ENCODE data around the gene CENPL.
"Not testable (repeated sequence)": the region's sequence is repeated elsewhere in the genome, so short reads cannot be mapped to it uniquely, and the experiment has no call there.

CENPL gene

DNA sequence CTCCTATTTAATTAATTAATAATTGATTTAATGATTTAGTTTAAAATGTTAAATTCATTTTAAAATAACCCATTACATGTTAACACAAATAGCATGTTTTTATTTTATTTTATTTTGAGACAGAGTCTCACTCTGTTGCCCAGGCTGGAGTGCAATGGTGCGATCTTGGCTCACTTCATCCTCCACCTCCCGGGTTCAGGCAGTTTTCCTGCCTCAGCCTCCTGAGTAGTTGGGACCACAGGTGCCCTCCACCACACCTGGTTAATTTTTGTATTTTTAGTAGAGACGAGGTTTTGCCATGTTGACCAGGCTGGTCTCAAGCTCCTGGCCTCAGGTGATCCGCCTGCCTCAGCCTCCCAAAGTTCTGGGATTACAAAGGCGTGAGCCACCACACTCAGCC is 34.9 kb upstream of the CENPL start:
- not testable (repeated sequence) for DNase-seq (ENCODE audit: low read depth in 1 of 2, low spot score in 1 of 2)

DNA sequence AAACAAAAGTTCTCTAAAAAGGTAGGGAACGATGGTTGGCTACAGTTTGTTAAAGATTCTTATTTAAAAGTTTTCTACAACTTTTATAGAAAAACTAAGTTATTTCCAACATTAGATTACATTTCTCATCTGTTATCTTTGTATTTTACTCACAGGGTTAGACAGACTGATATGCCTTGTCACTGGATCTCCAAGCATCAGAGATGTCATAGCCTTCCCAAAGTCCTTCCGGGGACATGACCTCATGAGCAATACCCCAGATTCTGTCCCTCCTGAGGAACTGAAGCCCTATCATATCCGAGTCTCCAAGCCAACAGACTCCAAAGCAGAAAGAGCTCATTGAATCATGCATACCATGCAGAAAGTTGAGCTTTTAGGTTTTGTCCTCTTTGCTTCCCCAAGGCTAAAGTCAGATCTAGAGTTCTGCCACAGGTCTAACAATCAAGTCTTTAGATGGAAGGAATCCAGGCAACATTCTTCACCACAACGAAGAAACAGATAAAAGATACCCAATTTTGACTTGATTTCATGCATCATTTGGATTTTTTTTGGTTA is 32.8 kb upstream of the CENPL start:
- DNase-seq (ENCODE audit: low read depth in 1 of 2, low spot score in 1 of 2): no peak

DNA sequence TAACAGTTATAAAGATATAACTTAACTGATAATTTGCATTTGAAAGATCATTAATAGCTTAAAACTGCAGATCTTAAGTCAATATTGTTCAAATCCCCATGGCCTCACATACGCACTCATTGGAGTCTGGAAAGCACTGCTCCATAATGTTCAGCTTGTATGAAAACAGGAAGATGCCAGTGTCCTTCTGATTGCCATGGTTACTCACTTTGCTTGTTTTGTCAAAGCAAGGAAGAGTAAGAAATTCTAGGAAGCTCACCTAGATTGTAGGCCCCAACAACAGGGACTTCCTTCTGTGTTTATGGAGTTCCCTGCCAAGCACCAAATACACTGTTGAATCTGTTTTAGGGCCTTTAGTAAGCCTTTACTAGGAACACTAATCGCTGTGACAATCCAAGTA is 32.2 kb upstream of the CENPL start:
- no peak for DNase-seq (ENCODE audit: low read depth in 1 of 2, low spot score in 1 of 2)

DNA sequence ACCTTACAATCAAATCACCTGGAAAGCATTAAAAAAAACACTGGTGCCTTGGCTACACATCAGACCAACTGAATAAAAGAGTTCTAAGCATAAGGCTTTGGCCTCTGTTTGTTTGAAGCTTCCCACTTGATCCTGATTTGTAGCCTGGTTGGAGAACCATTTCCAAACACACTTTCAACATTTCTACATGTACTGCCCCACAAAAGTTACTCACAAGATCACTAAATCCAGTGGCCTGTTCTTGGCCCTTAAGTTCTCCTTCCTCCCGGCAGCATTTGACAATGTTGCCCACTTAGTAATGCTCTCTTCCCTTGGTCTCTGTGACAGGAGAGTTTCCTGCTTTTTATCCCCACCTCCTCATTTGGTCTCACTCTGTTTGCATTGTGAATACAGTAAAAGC is 31.3 kb upstream of the CENPL start:
- DNase-seq (ENCODE audit: low read depth in 1 of 2, low spot score in 1 of 2): no peak

DNA sequence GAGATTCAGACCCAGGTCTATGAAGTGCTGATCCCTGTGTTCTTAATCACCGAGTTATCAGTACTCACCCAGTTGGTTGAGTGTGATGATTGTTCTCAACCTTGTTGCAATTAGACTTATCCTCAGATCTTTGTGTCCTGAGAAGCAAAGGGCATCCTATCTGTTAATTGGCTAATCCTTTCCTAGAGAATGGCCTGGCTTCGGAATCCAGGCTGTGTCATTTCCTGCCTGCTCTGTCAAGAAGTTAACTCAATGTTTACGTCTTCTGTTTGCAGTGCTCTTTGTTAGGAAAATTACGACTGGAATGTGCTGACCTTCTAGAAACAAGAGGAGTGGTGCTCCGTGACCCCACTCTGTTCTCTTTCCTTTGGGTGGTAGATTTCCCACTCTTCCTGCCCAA is 28.4 kb upstream of the CENPL start:
- no peak for DNase-seq (ENCODE audit: low read depth in 1 of 2, low spot score in 1 of 2)

DNA sequence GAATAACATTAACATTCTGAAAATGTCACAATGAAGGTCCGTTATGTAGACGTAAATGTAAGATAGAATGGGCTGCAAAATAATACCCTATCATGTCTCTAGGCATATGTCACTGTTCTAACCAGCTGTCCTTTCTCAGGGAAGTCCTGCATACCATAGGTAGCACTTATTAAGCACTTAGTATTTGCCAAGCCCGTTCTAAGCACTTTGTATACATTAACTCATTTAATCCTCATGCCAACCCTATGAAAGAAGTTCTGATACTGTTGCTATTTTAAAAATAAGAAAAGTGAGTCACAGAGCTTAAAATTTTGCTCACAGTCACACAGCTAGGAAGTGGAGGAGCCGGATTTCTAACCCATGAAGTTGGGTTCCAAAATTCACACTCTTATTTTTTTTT is 27.4 kb upstream of the CENPL start:
- DNase-seq (ENCODE audit: low read depth in 1 of 2, low spot score in 1 of 2): no peak

DNA sequence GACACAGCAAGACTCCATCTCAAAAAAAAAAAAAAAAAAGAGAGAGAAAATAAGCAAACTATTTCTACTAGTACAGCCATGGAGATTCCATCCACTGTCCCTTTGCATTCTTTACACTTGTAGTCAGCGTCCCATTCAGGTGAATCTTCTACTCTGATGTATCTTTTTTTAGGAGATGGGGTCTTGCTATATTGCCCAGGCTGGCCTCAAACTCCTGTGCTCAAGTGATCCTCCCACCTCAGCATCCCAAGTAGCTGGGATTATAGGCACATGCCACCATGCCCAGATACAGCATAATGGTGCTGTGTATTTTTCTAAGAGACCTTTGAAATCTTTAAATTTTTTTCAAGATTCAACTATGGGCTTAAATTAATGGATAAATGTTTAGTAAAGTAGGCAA is 8.1 kb upstream of the CENPL start:
- DNase-seq (ENCODE audit: low read depth in 1 of 2, low spot score in 1 of 2): no peak

DNA sequence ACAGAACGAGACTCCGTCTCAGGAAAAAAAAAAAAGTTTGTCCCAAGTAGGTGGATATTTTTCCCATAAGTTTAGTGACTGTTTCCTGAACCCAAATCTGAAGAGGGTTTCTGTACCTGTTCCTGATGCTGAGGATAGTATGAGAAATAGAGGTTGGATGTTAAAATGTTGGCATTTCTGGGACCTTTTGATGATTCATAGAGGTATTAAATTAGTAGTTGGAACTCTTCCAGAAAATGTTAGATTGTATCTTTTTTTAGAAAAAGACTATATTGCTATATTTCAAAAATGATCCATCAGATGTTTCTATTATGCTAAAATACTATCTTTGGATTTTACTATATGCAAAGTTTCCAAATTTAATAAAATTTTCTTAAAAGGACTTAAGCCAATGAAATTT is 2.9 kb upstream of the CENPL start:
- DNase-seq (ENCODE audit: low read depth in 1 of 2, low spot score in 1 of 2): no peak

DNA sequence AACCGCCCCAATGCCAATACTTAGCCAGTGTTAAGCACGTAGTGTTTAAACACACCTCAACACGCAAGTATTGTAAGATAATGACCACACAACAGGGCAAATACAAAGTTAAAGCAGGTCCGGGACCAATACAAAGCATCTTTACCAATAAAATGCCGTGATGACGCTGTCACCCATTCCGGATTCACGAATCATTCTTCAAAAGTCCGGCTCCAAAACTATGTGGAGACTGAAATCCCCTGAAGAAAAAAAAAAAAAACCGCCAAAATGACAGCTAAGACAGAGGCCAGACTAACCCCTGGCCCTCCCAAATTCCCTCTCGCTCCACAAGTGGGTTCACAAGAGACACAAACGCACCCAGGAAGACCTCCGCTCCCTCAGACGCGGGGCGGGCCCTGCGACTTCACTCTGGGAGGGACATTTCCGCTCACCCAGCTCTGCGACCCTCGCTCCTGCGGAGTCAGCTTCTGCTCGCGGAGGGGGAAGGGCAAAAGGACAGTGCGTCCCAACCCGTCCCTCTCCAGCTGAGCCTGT is 835 bp downstream of the CENPL start:
- DNase-seq (ENCODE audit: low read depth in 1 of 2, low spot score in 1 of 2): no peak

DNA sequence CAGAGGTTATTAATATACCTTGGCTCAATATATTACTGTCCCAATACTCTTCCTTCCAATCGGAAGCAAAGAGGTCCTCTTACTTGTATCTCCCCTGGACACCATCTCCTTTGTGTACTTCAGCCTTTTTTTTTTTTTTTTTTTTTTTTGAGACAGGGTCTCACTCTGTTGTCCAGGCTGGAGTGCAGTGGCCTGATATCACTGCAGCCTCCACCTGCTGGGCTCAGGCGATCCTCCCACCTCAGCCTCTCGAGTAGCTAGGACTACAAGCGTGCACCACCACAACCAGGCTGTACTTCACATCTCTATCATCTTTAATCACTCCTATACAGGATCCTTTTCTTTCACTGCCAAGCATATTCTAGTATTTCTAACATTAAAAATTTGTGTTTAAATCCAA is 3.0 kb downstream of the CENPL start:
- no peak for DNase-seq (ENCODE audit: low read depth in 1 of 2, low spot score in 1 of 2)

DNA sequence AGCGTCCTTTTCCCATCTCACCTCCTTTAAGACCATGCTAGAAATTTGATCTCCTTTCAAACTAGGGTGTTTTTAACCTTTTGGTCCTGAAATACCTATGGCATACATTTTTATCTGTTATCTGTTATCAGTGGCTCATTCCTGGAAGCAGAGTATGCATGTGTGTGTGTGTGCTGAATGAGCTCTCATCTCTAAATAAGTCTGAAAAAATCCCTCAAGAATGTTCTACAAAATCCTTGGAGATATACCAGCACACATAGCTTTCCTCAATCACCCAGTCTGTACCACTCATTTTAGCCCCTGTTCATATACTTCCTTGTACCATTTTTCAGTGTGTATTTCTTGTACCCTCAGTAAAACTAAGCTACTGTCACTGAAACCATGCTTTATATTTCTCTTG is 6.2 kb downstream of the CENPL start:
- DNase-seq (ENCODE audit: low read depth in 1 of 2, low spot score in 1 of 2): no peak

DNA sequence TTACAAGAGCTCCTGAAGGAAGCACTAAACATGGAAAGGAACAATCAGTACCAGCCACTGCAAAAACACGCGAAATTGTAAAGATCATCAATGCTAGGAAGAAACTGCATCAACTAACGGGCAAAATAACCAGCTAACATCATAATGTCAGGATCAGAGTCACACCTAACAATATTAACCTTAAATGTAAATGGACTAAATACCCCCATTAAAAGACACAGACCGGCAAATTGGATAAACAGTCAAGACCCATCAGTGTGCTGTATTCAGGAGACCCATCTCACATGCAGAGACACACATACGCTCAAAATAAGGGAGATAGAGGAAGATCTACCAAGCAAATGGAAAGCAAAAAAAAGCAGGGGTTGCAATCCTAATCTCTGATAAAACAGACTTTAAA is 11.0 kb downstream of the CENPL start:
- DNase-seq (ENCODE audit: low read depth in 1 of 2, low spot score in 1 of 2): not testable (repeated sequence)

DNA sequence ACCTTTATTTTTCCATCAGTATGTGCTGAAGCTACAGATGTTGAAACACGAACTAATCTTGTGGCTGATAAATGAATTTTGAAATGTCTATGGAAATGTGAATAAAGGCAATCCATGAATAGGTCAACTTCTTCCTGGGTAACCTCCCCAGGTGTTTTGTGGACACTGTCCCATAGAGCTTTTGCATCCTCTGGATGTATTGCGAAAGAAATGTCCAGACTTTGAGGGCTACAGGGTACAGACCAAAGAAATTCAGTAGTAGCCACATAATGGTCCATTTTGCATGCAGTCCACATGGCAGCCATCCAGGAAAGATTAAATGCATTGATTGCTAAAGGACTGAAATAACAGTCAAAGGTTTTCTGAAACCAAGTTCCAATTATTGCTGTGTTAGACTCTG is 21.7 kb downstream of the CENPL start:
- DNase-seq (ENCODE audit: low read depth in 1 of 2, low spot score in 1 of 2): no peak

DNA sequence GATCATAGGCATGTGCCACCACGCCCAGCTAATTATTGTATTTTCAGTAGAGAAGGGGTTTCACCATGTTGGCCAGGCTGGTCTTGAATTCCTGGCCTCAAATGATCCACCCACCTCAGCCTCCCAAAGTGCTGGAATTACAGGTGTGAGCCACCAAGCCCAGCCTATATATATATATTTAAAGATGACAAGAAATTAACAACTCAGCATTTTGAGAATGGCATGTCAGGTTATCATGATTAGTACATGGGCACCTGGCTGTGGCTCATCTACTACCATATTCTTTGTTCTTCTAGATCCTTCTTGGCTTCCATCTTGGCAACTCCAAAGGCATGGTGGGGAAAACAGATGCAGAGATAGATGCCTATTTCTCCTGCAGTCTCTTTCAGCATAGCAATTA is 24.7 kb downstream of the CENPL start:
- DNase-seq (ENCODE audit: low read depth in 1 of 2, low spot score in 1 of 2): not testable (repeated sequence)

DNA sequence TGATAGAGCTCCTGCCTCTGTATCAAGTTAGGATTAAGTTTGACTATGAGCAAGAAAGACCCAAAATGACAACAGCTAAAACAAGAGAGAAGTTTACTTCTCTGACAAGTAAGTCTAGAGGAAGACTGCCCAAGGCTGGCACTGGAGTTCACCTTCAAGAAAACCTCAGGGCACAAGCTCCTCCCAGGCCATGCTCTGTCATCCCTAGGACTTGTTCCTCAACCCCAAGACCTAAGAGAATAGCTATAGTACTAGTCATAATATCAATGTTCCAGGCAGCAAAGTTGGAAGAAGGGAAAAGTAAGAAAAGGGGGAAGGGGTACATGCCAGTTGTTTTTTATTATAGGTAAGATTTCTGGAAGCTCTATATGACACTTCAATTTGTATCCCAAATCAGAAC is 26.6 kb downstream of the CENPL start:
- DNase-seq (ENCODE audit: low read depth in 1 of 2, low spot score in 1 of 2): no peak

DNA sequence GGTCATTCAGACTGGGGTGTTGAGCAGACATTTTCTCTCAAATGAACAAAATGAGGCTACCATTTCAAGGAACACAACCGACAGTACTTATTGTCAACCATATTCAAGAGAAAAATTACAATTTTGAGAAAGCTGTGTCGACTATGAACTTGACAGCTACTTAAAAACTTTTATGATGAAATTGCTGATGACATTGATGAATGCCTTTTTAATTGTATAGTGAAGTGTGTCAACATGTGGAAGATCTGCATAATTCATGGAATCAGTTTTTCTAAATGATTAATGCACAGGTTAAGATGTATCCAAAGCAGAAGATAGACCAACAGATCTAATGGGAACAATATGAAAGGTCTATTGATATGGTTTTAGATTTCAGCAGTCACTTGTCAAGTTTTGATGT is 34.8 kb downstream of the CENPL start:
- no peak for DNase-seq (ENCODE audit: low read depth in 1 of 2, low spot score in 1 of 2)

DNA sequence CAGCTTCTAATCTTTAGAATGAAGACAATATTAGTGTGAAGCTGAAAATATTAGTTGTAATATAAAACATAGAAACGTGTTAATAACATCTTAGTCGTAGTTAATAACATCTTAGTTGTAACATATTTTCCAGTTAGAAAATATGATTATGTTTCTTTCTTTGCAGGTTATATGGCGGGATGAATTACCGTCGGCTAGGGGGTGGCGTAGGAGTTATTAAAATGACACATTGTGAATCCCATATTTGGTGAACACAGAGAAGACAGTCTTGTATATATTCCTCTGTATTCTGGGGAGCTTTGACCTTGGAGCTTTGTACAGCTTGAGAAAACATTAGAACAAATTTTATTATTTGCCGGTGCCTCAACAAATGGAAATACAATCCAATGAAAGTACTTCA is 39.7 kb downstream of the CENPL start:
- DNase-seq (ENCODE audit: low read depth in 1 of 2, low spot score in 1 of 2): no peak

DNA sequence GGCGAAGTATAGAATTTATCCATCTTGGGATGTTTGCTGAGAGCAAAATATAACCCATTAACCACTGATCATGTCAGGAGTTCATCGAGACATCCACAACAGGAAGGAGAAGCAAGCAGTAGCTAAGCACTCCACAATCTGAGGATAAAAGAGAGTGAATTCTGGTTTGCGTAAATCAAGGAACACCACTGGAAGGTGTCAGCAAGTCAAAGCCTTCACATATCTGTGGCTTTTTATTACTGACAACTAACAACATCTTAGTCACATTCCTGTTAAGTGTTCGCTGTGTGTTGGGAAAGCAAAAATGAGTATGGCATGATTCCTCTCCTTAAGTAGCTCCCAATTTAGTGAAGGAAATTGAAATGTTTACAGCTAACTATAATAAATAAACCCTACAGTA is 44.7 kb downstream of the CENPL start:
- no peak for DNase-seq (ENCODE audit: low read depth in 1 of 2, low spot score in 1 of 2)

DNA sequence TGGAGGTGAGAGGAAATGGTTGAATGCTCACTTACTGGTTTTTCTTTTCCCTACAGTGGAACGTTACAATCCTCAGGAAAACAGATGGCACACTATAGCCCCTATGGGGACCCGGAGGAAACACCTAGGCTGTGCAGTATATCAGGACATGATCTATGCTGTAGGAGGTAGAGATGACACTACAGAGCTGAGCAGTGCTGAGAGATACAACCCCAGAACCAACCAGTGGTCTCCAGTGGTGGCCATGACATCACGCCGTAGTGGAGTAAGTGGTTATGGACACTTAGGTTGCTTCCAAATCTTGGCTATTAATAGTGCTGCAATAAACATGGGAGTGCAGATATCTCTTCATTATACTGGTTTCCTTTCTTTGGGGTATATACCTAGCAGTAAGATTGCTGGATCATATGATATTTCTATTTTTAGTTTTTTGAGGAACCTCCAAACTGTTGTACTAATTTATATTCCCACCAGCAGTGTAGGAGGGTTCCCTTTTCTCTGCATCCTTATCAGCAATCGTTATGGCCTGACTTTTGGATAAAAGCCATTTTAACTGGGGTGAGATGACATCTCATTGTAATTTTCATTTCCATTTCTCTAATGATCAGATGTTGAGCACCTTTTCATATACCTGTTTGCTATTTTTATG is 49.0 kb downstream of the CENPL start:
- no peak for DNase-seq (ENCODE audit: low read depth in 1 of 2, low spot score in 1 of 2)

DNA sequence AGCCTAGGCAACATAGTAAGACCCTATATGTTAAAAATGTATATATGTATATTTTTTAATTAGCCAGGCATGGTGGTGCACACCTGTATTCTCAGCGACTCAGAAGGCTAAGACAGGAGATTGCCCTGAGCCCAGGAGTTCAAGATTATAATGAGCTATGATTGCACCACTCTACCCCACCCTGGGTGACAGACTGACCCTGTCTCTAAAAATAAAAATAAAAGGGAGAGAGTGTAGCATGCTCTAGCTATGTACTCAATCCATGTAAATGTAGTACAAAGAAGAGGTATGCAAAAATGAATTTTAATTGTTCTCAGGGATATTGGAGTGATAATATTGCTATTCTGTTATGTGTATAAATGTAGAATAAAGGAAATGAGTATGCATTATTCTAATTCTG is 53.1 kb downstream of the CENPL start:
- no peak for DNase-seq (ENCODE audit: low read depth in 1 of 2, low spot score in 1 of 2)

DNA sequence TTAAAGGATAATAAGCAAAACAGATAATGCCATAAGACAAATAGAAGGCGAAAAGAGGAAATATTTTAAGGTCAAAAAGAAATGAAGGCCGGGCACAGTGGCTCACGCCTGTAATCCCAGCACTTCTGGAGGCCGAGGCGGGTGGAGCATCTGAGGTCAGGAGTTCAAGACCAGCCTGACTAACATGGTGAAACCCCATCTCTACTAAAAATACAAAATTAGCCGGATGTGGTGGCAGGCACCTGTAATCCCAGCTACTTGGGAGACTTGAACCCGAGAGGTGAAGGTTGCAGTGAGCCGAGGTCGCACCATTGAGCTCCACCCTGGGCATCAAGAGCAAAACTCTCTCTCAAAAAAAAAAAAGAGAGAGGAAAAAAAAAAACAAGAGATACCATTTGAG is 54.4 kb downstream of the CENPL start:
- DNase-seq (ENCODE audit: low read depth in 1 of 2, low spot score in 1 of 2): not testable (repeated sequence)

DNA sequence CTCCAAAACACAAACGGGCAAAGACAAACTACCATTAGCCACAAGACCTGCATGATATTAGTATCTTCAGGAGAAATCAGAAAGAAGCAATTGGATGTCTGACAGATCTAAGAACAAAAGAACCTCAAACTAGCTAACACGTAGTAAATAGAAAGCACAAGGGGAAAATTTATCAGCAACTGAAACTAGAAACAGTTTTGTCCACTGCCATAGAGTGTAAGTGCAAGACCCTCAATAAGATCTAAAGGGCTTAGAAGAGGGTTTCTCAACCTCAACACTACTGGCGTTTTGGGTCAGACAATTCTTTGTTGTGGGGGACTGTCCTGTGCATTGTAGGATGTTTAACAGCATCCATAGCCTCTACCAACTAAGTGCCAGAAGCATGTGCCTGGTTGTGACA is 55.9 kb downstream of the CENPL start:
- DNase-seq (ENCODE audit: low read depth in 1 of 2, low spot score in 1 of 2): no peak

DNA sequence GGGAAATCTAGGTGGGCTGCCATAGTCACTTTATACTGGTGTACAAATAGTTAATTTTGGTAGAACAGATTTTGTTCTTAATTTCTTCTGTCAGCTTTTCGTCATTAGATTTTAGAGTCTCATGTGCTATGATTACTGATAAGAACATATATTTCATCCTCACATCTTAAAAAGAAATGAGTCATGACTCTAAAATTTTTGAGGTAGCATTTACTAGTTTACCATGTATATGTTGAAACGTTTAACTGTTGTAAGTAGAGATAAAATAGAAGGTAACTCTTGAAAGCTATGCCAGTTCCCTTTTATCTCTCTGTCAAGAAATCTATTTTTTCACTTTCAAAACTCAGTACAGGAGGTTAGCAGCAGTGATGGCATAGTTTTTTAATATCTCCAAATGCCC is 56.5 kb downstream of the CENPL start:
- no peak for DNase-seq (ENCODE audit: low read depth in 1 of 2, low spot score in 1 of 2)

All from activated T-helper 1 cell treated with anti-CD3 and anti-CD28 coated beads, Interleukin-2, amount 50 U/mL, for 16 hours (primary cell).